GM18498 (cell line): ENCODE results near the gene PNCK.

Experiments used
- ATAC-seq: cut with Tn5 transposase; IDR thresholded peaks from one replicate; pipeline ENCODE4 v1.9.1; 2021; ENCODE audit warnings: mild to moderate bottlenecking, moderate library complexity; ENCODE audit not compliant: unreplicated experiment

Gene PNCK

GRCh38 chrX:153642051-153642654 is 31.5 kb downstream of the PNCK start:
- ATAC-seq: no peak

GRCh38 chrX:153641627-153642026 is 32.0 kb downstream of the PNCK start:
- no peak for ATAC-seq

- no peak for ATAC-seq
These were observed 32.7 kb downstream of the PNCK start for GRCh38 chrX:153640736-153641575.

- no peak for ATAC-seq
These were observed 33.4 kb downstream of the PNCK start for GRCh38 chrX:153640045-153640686.

GRCh38 chrX:153639177-153640044 is 34.2 kb downstream of the PNCK start:
- ATAC-seq: no peak

GRCh38 chrX:153638436-153639176 is 35.0 kb downstream of the PNCK start:
- ATAC-seq: no peak

GRCh38 chrX:153638041-153638371 is 35.6 kb downstream of the PNCK start:
- no peak for ATAC-seq

- no peak for ATAC-seq
These were observed 36.2 kb downstream of the PNCK start for GRCh38 chrX:153637121-153638040.

- no peak for ATAC-seq
These were observed 36.9 kb downstream of the PNCK start for GRCh38 chrX:153636716-153637115.

GRCh38 chrX:153635788-153636668 is 37.6 kb downstream of the PNCK start:
- no peak for ATAC-seq

GRCh38 chrX:153635388-153635787 is 38.2 kb downstream of the PNCK start:
- no peak for ATAC-seq

GRCh38 chrX:153634832-153635231 is 38.8 kb downstream of the PNCK start:
- ATAC-seq: no peak

- ATAC-seq: no peak
These were observed 39.4 kb downstream of the PNCK start for GRCh38 chrX:153634236-153634635.

GRCh38 chrX:153633607-153634180 is 39.9 kb downstream of the PNCK start:
- ATAC-seq: no peak

- no peak for ATAC-seq
These were observed 40.6 kb downstream of the PNCK start for GRCh38 chrX:153633048-153633447.

GRCh38 chrX:153632595-153632946 is 41.0 kb downstream of the PNCK start:
- ATAC-seq: no peak

- ATAC-seq: no peak
These were observed 41.6 kb downstream of the PNCK start for GRCh38 chrX:153631907-153632594.

- ATAC-seq: no peak
These were observed 42.3 kb downstream of the PNCK start for GRCh38 chrX:153631346-153631745.
